GM19438 (cell line): Measurements from ENCODE around the gene SLC17A6.

Source experiments
- ATAC-seq: cut with Tn5 transposase; IDR thresholded peaks from one replicate; pipeline ENCODE4 v1.9.1; 2021; ENCODE audit warnings: low read depth; ENCODE audit not compliant: unreplicated experiment

Gene SLC17A6

DNA sequence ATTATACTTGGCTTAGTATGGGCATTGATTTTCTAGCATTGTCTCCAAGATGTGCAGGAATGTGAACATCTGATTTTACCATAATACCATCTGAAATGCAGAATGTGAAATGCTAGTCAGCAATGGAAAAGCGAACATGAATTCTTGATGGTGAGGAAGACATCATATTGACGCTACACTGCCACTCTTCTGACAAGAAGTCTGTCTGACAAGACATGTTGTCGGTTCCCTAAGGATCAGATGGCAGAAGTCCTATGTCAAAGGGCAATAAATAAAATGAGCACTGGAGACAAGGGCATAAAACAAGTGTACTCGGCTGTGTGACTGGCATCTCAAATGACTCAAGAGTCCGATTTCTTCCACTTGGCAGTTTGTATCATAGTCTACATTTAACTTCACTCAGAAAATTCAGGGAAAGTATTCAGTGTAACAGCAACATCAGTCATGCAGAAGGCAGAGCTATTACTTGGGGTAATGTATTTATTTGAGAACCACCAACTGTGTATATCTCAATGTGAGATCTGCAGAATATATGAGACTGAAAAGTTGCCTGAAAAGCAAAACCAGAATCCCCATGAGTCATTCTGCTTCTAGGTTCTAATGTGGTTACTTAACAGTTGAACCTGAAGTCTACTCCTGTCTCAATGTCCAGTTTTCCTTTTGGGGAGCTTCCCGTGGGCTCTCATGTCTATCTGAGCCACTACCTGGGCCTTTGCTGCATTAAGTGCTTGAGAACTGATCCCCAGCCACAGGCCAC, 51.5 kb downstream of the SLC17A6 start:
- ATAC-seq = no peak

DNA sequence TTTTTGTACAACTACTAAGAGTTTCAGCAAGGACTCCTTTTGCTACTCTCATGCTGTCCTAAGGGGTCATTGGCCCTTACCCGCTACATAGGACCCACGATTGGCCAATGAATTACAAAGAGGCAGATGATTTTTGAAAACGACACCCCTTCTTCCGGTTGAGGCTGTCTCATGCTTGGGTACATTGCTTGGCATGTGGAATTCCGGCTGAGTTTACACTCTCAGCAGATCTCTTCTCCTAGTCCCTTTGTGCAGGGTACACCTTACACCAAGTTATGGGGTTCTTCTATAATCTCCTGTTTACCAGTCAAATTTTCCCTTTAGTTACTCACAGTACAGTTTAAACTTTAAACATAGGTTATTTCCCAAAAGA, 52.1 kb downstream of the SLC17A6 start:
- ATAC-seq = no peak

- no peak for ATAC-seq
These were observed 54.4 kb downstream of the SLC17A6 start for GRCh38 chr11:22392561-22392960.

DNA sequence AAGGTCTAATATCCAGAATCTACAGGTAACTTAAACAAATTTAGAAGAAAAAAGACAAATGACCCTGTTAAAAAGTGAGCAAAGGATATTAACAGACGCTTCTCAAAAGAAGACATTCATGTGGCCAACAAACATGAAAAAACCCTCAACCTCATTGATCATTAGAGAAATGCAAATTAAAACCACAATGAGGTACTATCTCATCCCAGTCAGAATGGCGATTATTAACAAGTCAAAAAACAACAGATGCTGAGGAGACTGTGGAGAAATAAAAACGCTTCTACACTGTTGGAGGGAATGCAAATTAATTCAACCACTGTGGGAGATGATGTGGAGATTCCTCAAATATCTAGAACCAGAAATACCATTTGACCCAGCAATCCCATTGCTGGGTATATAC, 67.2 kb downstream of the SLC17A6 start:
- ATAC-seq = no peak

DNA sequence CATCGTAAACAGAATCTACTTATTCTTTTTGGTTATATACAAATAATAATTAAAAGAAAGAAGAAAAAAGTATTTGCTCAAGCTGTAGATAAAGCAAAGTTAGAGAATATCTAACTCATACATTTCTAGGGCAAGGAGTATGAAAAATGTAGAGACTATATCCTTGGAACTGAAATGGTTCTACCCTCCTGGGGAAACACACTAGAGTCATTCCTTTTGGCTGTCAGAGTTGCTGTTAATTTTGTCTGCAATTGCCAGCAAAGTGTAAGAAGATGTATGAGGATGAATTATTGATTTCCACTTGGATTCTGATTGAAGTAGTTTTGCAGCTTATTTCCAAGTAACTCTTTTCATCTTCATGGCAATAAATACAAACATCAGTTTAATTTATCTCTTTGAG, 69.1 kb downstream of the SLC17A6 start:
- ATAC-seq = no peak

DNA sequence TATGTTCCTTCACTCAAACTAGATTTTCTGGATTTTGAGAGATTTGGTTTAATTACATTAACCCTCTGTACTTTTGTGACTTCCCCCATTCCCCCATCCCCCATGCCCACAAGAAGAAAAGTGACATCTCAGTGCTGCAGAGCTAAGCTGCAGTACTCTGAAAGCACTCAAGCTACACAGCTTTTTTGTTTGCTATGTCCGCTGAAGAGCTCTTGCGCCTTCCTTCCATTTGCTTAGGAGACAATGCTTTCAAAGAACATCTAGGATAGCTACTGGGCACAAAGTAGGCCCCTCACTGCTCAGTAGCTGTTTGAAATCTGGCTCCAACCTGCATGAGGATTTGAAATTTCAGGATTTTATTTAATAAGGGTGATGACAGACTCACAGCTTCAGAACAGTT, 69.7 kb downstream of the SLC17A6 start:
- no peak for ATAC-seq

DNA sequence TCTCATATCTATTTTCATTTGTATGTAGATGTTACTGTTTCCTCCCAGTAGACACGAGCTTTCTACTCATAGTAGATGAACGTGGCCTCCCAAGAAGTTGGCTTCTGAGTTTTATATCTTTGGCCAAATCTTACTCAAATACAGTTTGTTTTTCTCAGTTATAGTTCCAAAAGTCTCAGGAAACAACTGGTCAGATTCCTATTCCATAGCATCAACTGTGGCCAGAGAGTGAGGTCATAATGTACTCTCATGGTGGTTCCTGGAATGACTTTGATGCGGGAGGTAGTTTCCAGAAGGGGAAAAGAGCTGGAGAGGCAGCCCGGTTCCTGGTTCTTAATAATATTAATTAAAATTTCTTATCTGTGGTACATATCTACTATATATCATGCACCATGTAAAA, 77.3 kb downstream of the SLC17A6 start:
- no peak for ATAC-seq

- ATAC-seq = no peak
These were observed 78.3 kb downstream of the SLC17A6 start for GRCh38 chr11:22416462-22416861.

DNA sequence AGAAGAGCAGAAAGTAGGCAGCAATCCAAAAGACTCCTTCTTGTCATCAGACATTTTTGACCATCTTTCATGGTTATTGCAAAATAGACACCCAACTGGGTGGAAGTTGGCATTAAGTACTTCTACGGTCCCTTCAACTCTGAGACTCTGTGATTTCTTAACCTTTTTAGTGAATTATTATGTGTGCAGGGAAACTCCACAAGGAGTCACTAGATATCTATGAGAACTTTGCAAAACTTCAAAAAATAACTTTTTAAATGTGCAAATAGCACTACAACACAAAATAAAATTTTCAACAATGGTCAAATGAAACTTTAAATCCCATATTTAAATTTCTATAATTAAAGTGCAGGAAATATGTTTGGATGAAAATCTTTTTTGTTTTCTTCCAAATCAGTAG, 88.7 kb downstream of the SLC17A6 start:
- no peak for ATAC-seq
